Tibial nerve (tissue), 4 donors: ENCODE data around the gene FDXR. TPM values are rescaled to one million over a fixed set of nuclear protein-coding genes. Genes with fewer than 3 reads are reported as not detected.

Experiments used
- DNase-seq, 2 donors: peaks; one replicate each; pipeline ENCODE4 v3.0.0-alpha.2; 2019; ENCODE audit warnings: low spot score in 2 of 2
- H3K27ac ChIP-seq, 4 donors: fragments of 200-600 bp; sonication (generic) in 3 of 4; one replicate each; pipeline ENCODE4 v1.5.1; 2017 to 2019; ENCODE audit warnings: mild to moderate bottlenecking in 1 of 4
- H3K27me3 ChIP-seq, 2 donors: fragments of 200-600 bp; sonication (generic) in 1 of 2; one replicate each; pipeline versions ENCODE4 v1.5.1 to v1.6.0; 2017 to 2019
- H3K36me3 ChIP-seq, 3 donors: fragments of 200-600 bp; sonication (generic); one replicate each; pipeline ENCODE4 v1.5.1; 2018 to 2019
- H3K4me1 ChIP-seq, 4 donors: fragments of 200-600 bp; sonication (generic) in 3 of 4; one replicate each; pipeline ENCODE4 v1.5.1; 2017 to 2019
- H3K4me3 ChIP-seq, 4 donors: fragments of 200-600 bp; sonication (generic) in 3 of 4; one replicate each; pipeline ENCODE4 v1.5.1; 2017 to 2019; ENCODE audit warnings: mild to moderate bottlenecking in 1 of 4, moderate library complexity in 1 of 4
- H3K9me3 ChIP-seq, 4 donors: fragments of 200-600 bp; sonication (generic) in 3 of 4; one replicate each; pipeline ENCODE4 v1.5.1; 2017 to 2019
- CTCF ChIP-seq, 5 experiments: fragments of 200-600 bp in 3 of 5; fragments of 450-650 bp in 2 of 5; sonication (generic) in 3 of 5; IDR thresholded peaks; one replicate each; pipeline ENCODE4 v1.5.1; 2016 to 2019; ENCODE audit warnings: antibody characterized with exemption in 5 of 5, mild to moderate bottlenecking in 3 of 5, moderate library complexity in 2 of 5
- EP300 ChIP-seq, 2 donors: sonication (generic); formaldehyde crosslinking; IDR thresholded peaks; one replicate each; pipeline ENCODE4 v1.6.1; 2017; ENCODE audit warnings: antibody characterized with exemption in 2 of 2, mild to moderate bottlenecking in 1 of 2
- POLR2A ChIP-seq, 2 donors: fragments of 450-650 bp; IDR thresholded peaks; one replicate each; pipeline ENCODE4 v1.6.1; 2017; ENCODE audit warnings: antibody characterized with exemption in 2 of 2, mild to moderate bottlenecking in 2 of 2, moderate library complexity in 2 of 2
- WGBS, 2 donors: methylation state at CpG; one replicate each; pipeline ENCODE4 v1.1.5; 2018; 5-methylcytosine and 5-hydroxymethylcytosine counted together
- total RNA-seq, 4 donors: library from RNA; depleted of rRNA; stranded (reverse); fragments of >200 nt; gene quantifications; one replicate each; pipeline ENCODE4 v1.1.0, GENCODE V29; 2016

Gene FDXR
- total RNA-seq, 4 donors from 2014 or later: 3.9 to 12.1 (median 8.8) TPM

GRCh38 chr17:74863420-74864296, 9.1 kb downstream of the FDXR start:
- Histone ChIP-seq H3K4me3 (no peak overlapping the region), H3K9me3 (no peaks in the 10 kb centered on the region), H3K27ac (no peak overlapping the region), H3K27me3 (peaks cover 0 to 31% of the 10 kb centered on the region in 2 donors), H3K36me3 (peaks cover 0 to 12% (median 0%) of the 10 kb centered on the region in 3 donors), H3K4me1 (peaks cover 0 to 41% (median 21%) of the 10 kb centered on the region in 4 donors)
- no peak for DNase-seq
- WGBS, 2 donors: 83 to 87% methylated on average over 19 to 24 of the region's 25 CpGs
- no peak for TF ChIP-seq EP300 (IDR thresholded peaks at IDR 0.05)

GRCh38 chr17:74862919-74863318, 9.9 kb downstream of the FDXR start:
- Histone ChIP-seq H3K4me1 (peaks cover 0 to 41% (median 21%) of the 10 kb centered on the region in 4 donors), H3K4me3 (no peak overlapping the region), H3K9me3 (no peaks in the 10 kb centered on the region), H3K27me3 (peaks cover 2 to 38% of the 10 kb centered on the region in 2 donors), H3K27ac (no peak overlapping the region), H3K36me3 (peaks cover 0 to 12% (median 0%) of the 10 kb centered on the region in 3 donors)
- no peak for DNase-seq
- no peak for TF ChIP-seq EP300 (IDR thresholded peaks at IDR 0.05)
- TF ChIP-seq CTCF (IDR thresholded peaks at IDR 0.05): no peak
- no peak for TF ChIP-seq POLR2A (IDR thresholded peaks at IDR 0.05)
- WGBS, 2 donors: 79 to 100% methylated on average over 1 to 6 of the region's 6 CpGs

- DNase-seq: peak in 1 of 2 donors; percentile 25
- peaks cover 0 to 12% (median 0%) of the 10 kb centered on the region in 3 donors for H3K36me3 ChIP-seq
- no peak overlapping the region for H3K27ac ChIP-seq
- no peaks in the 10 kb centered on the region for H3K9me3 ChIP-seq
- H3K4me3 ChIP-seq: peak overlapping the region in 1 of 4 donors; percentile 38
- H3K4me1 ChIP-seq: peaks cover 0 to 41% (median 21%) of the 10 kb centered on the region in 4 donors
- WGBS, 2 donors: 40 to 41% methylated on average over 23 to 24 of the region's 25 CpGs
- peaks cover 2 to 44% of the 10 kb centered on the region in 2 donors for H3K27me3 ChIP-seq
- TF ChIP-seq EP300 (IDR thresholded peaks at IDR 0.05): no peak
- TF ChIP-seq POLR2A (IDR thresholded peaks at IDR 0.05): no peak
- peak; percentile 64 to 89 (median 87) for TF ChIP-seq CTCF (IDR thresholded peaks at IDR 0.05)
Observed at GRCh38 chr17:74862108-74862901, 10.5 kb downstream of the FDXR start.

GRCh38 chr17:74861662-74862107, 11.1 kb downstream of the FDXR start:
- Histone ChIP-seq H3K4me1 (peaks cover 0 to 41% (median 21%) of the 10 kb centered on the region in 4 donors), H3K9me3 (no peaks in the 10 kb centered on the region), H3K36me3 (peaks cover 0 to 10% (median 0%) of the 10 kb centered on the region in 3 donors), H3K27ac (no peak overlapping the region), H3K27me3 (peaks cover 2 to 50% of the 10 kb centered on the region in 2 donors), H3K4me3 (peak overlapping the region in 1 of 4 donors; percentile 38)
- 3 to 10% methylated on average over 12 to 22 of the region's 36 CpGs for WGBS, 2 donors
- TF ChIP-seq EP300 (IDR thresholded peaks at IDR 0.05): no peak
- TF ChIP-seq CTCF (IDR thresholded peaks at IDR 0.05): no peak
- no peak for TF ChIP-seq POLR2A (IDR thresholded peaks at IDR 0.05)
- no peak for DNase-seq

- 2 to 3% methylated on average over 41 to 71 of the region's 96 CpGs for WGBS, 2 donors
- DNase-seq: no peak
- no peak overlapping the region for H3K27ac ChIP-seq
- H3K27me3 ChIP-seq: peaks cover 2 to 52% of the 10 kb centered on the region in 2 donors
- H3K9me3 ChIP-seq: no peaks in the 10 kb centered on the region
- peaks cover 0 to 41% (median 21%) of the 10 kb centered on the region in 4 donors for H3K4me1 ChIP-seq
- peaks cover 0 to 5% (median 0%) of the 10 kb centered on the region in 3 donors for H3K36me3 ChIP-seq
- no peak for TF ChIP-seq POLR2A (IDR thresholded peaks at IDR 0.05)
- TF ChIP-seq EP300 (IDR thresholded peaks at IDR 0.05): no peak
- no peak for TF ChIP-seq CTCF (IDR thresholded peaks at IDR 0.05)
- H3K4me3 ChIP-seq: peak overlapping the region; percentile 4 to 38 (median 27)
Observed at GRCh38 chr17:74860872-74861661, 11.7 kb downstream of the FDXR start.
